Stimulated activated effector memory CD8-positive, alpha-beta T cell treated with anti-CD3 and anti-CD28 coated beads, Interleukin-12 subunit alpha, Interleukin-12 subunit beta, amount 100 ng/mL, for 72 hours (primary cell): Measurements from ENCODE around the gene PAOX.

Experiments
- ATAC-seq: fragments of 150-1000 bp; cut with Tn5 transposase; 2 replicates; pipeline ENCODE4 v1.10.0; 2021
- DNase-seq, 2 donors: peaks; one replicate each; pipeline ENCODE4 v3.0.0; 2021 to 2022; ENCODE audit warnings: low spot score in 2 of 2
- H3K27ac Mint-ChIP-seq: one replicate; pipeline ENCODE4 v1.8.0; 2022; ENCODE audit warnings: mild to moderate bottlenecking, mixed read lengths
- H3K36me3 Mint-ChIP-seq: one replicate; pipeline ENCODE4 v1.8.0; 2022; ENCODE audit warnings: mild to moderate bottlenecking, mixed read lengths
- H3K4me1 Mint-ChIP-seq: one replicate; pipeline ENCODE4 v1.8.0; 2022; ENCODE audit warnings: mixed read lengths
- H3K4me3 Mint-ChIP-seq: one replicate; pipeline ENCODE4 v1.8.0; 2022; ENCODE audit warnings: mild to moderate bottlenecking, mixed read lengths
- H3K9me3 Mint-ChIP-seq: one replicate; pipeline ENCODE4 v1.8.0; 2022; ENCODE audit warnings: mixed read lengths

The PAOX gene

GRCh38 chr10:133356549-133357284, 22.3 kb upstream of the PAOX start:
- H3K4me3 Mint-ChIP-seq: peak overlapping the region; percentile 64
- H3K9me3 Mint-ChIP-seq: no peaks in the 10 kb centered on the region
- no peak for ATAC-seq
- no peak for DNase-seq
- peaks cover 2% of the 10 kb centered on the region for H3K36me3 Mint-ChIP-seq
- H3K27ac Mint-ChIP-seq: no peak overlapping the region
- H3K4me1 Mint-ChIP-seq: peaks cover 13% of the 10 kb centered on the region

DNA sequence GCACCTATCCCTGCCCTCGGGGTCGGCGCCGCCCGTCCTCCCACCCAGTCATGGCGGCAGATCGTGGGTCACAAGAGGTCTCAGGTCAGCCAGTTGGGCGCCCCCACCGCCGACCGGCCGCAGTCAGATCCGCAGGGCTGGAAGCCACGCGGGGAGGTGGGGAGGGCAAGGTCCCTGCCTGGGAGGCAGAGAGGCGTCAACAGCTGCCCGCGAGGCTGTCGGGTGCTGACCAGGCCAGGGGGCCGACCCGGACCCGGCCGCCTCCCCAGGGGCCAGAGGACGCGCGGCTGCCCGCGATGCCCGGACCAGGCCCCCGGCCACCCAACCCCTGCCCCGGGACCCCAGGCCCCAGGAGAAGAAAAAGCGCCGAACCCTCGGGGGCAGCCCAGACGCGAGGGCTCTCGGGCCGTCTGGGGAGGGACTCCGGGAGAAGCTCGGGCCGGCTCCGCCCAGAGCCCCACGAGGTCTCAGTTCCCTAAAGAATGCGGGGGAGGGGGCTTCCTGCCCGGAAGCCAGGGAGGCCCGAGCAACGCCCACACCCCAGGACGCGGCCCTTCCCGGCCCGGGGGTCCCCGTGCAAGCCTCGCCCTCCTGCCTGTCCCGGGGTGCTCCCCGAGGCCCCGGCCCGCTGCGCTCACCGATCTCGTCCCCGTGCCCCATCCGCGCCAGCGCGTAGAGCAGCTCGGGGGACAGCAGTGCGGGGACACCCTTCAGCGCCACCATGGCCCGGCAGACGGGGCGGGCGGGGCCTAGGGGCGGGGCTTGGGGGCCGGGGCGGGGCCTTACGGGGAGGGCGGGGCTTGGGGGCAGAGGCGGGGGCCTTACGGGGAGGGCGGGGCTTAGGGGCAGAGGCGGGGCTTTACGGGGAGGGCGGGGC, 21.5 kb upstream of the PAOX start, which contains the start of gene FUOM:
Gene FUOM (minus strand): TSS at position 735 of the 877 bp plus-strand sequence. CDS start 12 bp downstream, at position 723.
- peak within 1 kb of the TSS; percentile 64 for H3K4me3 Mint-ChIP-seq
- H3K36me3 Mint-ChIP-seq: peaks cover 10% of the 10 kb centered on the region
- H3K27ac Mint-ChIP-seq: no peak within 1 kb of the TSS
- H3K4me1 Mint-ChIP-seq: peaks cover 19% of the 10 kb centered on the region
- peak; percentile 90 for ATAC-seq
- no peaks in the 10 kb centered on the region for H3K9me3 Mint-ChIP-seq
- peak; percentile 73 to 89 for DNase-seq

DNA sequence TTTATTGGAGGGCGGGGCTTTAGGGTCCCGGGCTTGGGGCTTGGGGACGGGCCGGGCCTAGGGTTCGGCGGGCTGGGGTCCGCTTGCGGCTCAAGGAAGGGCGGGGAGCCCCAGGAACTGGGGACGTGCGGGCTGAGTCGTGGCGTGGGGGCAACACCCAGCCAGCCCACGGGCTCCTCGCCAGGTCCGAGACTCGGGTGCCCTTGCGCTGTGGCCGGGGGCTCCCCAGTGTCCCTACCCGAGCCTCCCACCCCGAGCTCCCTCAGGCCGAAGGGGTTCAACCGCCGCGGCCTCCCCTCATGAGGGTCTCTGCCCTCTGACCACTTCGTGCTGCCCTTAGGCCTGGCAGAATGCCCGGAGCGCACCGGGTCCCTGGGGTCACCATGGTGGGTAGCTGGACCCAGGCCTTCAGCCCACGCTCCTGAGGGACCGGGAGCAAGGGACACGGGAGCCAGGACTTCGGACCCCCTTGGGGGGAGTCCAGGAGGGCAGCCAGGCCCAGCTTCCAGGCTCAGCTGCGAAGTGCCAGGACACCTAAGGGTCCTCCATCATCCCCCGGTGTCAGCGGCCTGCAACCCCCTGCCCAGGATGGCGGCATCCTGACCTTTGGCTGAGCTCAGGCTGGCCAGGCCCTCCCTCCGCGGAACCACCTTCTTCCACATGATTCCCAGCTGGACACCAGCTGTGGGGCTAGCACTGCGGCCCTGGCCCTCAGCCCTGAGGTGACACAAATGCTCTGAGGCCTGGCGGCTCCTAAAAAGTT, 20.7 kb upstream of the PAOX start:
- peaks cover 15% of the 10 kb centered on the region for H3K36me3 Mint-ChIP-seq
- DNase-seq: no peak
- H3K4me1 Mint-ChIP-seq: peaks cover 19% of the 10 kb centered on the region
- peak overlapping the region; percentile 64 for H3K4me3 Mint-ChIP-seq
- no peak overlapping the region for H3K27ac Mint-ChIP-seq
- H3K9me3 Mint-ChIP-seq: no peaks in the 10 kb centered on the region
- ATAC-seq: peak; percentile 2

DNA sequence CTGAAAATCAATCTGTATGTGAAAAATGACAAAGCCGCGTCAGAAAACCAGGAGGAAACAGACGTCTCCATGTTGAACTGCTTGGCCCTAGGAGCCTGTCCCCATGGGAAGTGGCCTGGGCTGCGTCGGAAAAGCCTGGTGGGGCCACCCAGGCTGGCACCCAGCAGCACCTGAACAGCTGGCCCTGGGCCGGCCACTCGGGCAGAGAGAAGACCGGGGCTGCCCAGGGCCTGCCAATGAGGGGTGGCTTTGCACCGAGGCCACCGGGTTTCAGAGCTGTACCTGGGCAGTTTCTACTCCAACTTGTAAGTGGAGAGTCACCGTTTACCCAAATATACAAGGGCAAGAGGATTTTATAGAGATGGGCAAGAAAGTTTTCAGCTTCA, 20.1 kb upstream of the PAOX start:
- Mint-ChIP-seq H3K27ac (no peak overlapping the region), H3K4me3 (no peak overlapping the region), H3K9me3 (no peaks in the 10 kb centered on the region), H3K4me1 (peaks cover 19% of the 10 kb centered on the region), H3K36me3 (peaks cover 18% of the 10 kb centered on the region)
- no peak for ATAC-seq
- no peak for DNase-seq

GRCh38 chr10:133359554-133359971, 19.5 kb upstream of the PAOX start:
- DNase-seq (no peak), ATAC-seq (no peak)
- no peaks in the 10 kb centered on the region for H3K9me3 Mint-ChIP-seq
- peaks cover 19% of the 10 kb centered on the region for H3K4me1 Mint-ChIP-seq
- H3K4me3 Mint-ChIP-seq: no peak overlapping the region
- H3K27ac Mint-ChIP-seq: no peak overlapping the region
- peaks cover 24% of the 10 kb centered on the region for H3K36me3 Mint-ChIP-seq

DNA sequence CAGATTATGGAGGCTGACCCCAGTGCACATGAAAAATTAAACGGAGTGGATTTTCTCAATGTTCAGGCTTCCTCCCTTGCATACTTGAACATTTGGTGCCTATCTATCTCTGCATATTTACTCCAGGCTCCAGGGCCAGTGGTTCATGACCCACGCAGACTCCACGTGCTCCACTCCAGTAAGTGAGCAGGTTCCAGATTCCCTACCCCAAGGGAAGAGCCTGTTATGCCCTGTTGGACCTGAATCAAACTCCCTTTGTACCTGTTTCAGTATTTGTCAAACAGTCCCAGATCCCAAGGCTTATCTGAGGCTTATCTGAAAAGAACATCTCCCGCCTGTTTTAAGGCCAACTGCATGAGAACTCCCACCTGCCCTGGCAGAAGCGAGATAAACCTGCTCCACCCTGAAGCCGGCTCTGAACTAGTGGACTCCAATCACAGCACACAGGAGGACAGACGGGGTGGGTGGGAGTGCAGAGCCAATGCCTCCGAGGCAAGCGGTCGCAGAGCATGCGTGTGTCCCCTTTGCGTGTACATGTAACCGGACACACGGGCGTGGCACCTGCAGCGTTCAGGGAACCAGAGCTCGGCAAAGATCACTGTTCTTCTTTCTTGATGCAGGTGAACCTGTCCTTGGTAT, 19.0 kb upstream of the PAOX start:
- DNase-seq: no peak
- H3K36me3 Mint-ChIP-seq: peaks cover 28% of the 10 kb centered on the region
- no peak for ATAC-seq
- H3K27ac Mint-ChIP-seq: no peak overlapping the region
- H3K9me3 Mint-ChIP-seq: no peaks in the 10 kb centered on the region
- no peak overlapping the region for H3K4me3 Mint-ChIP-seq
- H3K4me1 Mint-ChIP-seq: peaks cover 19% of the 10 kb centered on the region

DNA sequence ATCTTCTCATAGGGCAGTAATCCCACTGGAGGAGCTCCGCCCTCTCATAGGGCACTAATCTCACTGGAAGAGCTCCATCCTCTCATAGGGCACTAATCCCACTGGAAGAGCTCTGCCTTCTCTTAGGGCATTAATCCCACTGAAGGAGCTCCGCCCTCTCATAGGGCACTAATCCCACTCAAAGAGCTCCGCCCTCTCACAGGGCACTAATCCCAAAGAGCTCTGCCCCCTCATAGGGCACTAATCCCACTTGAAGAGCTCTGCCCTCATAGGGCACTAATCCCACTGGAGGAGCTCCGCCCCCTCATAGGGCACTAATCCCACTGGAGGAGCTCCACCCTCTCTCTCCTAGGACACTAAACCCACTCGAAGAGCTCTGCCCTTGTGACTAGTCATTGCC, 17.8 kb upstream of the PAOX start:
- Mint-ChIP-seq H3K4me1 (peaks cover 14% of the 10 kb centered on the region), H3K4me3 (peak overlapping the region; percentile 18)

GRCh38 chr10:133361773-133362441, 17.2 kb upstream of the PAOX start:
- Mint-ChIP-seq H3K9me3 (no peaks in the 10 kb centered on the region), H3K4me3 (peak overlapping the region; percentile 18), H3K27ac (peak overlapping the region; percentile 68), H3K4me1 (peaks cover 12% of the 10 kb centered on the region), H3K36me3 (peaks cover 28% of the 10 kb centered on the region)
- ATAC-seq: no peak
- DNase-seq: no peak

More for the DNA sequence above, 17.8 kb upstream of the PAOX start:
- H3K36me3 Mint-ChIP-seq: peaks cover 28% of the 10 kb centered on the region
- DNase-seq (no peak), ATAC-seq (no peak)
- peak overlapping the region; percentile 68 for H3K27ac Mint-ChIP-seq
- no peaks in the 10 kb centered on the region for H3K9me3 Mint-ChIP-seq

GRCh38 chr10:133362846-133363245, 16.2 kb upstream of the PAOX start:
- Mint-ChIP-seq H3K4me3 (no peak overlapping the region), H3K9me3 (no peaks in the 10 kb centered on the region), H3K27ac (no peak overlapping the region), H3K4me1 (peaks cover 12% of the 10 kb centered on the region), H3K36me3 (peaks cover 31% of the 10 kb centered on the region)
- ATAC-seq (no peak), DNase-seq (no peak)

DNA sequence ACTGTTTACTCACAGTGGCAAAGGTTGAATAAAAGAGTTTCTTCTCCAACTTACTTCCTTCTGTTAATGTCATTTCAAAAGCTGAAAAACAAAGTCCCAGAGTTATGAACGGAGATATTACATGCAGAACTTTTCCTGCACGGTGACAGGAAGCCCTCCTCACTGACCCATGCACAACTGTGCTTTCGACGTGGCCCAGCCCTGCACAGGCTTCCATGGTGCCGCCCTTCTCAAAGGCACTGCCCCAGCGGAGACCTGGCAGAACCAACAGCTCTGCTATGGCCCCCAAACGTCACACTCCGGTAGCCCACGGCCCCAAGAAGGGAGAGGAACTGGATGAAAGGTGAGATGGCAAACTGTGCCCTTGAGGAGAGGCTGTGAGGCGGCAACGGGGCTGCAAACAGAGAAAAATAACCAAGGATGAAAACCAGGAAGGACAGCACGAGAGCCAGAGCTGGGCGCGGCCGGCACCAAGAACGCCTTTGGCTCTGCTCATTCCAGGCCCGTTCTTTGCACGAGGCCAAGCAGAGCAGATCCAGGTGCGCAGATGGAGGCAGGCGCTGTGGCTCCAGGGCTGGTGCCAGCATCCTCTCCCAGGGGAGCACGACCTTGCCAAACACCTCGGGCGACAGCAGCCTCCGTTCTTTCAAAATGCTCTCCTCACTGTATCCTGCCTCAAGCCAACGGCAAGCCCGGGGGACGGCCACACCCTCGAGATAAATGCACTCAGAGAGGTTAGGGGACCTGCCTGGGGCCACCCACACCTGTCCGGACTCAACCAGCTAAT, 14.2 kb upstream of the PAOX start:
- peaks cover 47% of the 10 kb centered on the region for H3K36me3 Mint-ChIP-seq
- no peak overlapping the region for H3K27ac Mint-ChIP-seq
- DNase-seq (no peak), ATAC-seq (no peak)
- no peaks in the 10 kb centered on the region for H3K9me3 Mint-ChIP-seq
- H3K4me3 Mint-ChIP-seq: no peak overlapping the region
- peaks cover 12% of the 10 kb centered on the region for H3K4me1 Mint-ChIP-seq

- H3K27ac Mint-ChIP-seq: no peak overlapping the region
- H3K36me3 Mint-ChIP-seq: peaks cover 54% of the 10 kb centered on the region
- ATAC-seq: no peak
- H3K4me1 Mint-ChIP-seq: peaks cover 12% of the 10 kb centered on the region
- H3K9me3 Mint-ChIP-seq: no peaks in the 10 kb centered on the region
- no peak overlapping the region for H3K4me3 Mint-ChIP-seq
- no peak for DNase-seq
Observed at GRCh38 chr10:133365461-133366129, 13.5 kb upstream of the PAOX start.

GRCh38 chr10:133366130-133366478, 13.0 kb upstream of the PAOX start:
- no peak for DNase-seq
- Mint-ChIP-seq H3K27ac (no peak overlapping the region), H3K36me3 (peaks cover 58% of the 10 kb centered on the region), H3K9me3 (no peaks in the 10 kb centered on the region), H3K4me3 (no peak overlapping the region), H3K4me1 (peaks cover 12% of the 10 kb centered on the region)
- ATAC-seq: no peak

DNA sequence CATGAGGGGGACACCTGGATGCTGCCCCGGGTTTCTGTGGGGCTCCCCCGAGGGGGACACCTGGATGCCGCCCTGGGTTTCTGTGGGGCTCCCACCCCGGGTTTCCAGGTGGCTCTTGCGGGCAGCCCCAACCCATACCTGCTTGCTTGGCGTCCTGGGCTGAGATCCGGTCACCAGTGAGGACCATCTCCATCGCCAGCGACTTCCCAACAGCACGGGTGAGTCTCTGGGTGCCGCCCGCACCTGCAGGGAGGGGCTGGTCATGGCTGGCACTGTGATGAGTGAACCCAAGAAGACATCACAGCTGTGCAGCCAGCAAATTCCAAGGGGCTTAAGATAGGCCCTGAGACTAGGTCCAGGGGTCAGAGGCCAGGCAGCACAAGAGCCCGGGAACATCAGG, 12.3 kb upstream of the PAOX start:
- no peak overlapping the region for H3K4me3 Mint-ChIP-seq
- no peak for ATAC-seq
- no peak for DNase-seq
- H3K4me1 Mint-ChIP-seq: peaks cover 6% of the 10 kb centered on the region
- peaks cover 56% of the 10 kb centered on the region for H3K36me3 Mint-ChIP-seq
- H3K9me3 Mint-ChIP-seq: no peaks in the 10 kb centered on the region
- H3K27ac Mint-ChIP-seq: no peak overlapping the region
